Panc1 (cell line): ENCODE results near the gene ST3GAL6.

Experiments used
- CTCF ChIP-seq: fragments of 450-650 bp; IDR thresholded peaks from 2 replicates; pipeline ENCODE4 v1.5.1; 2017; ENCODE audit warnings: mild to moderate bottlenecking
- POLR2AphosphoS5 ChIP-seq: IDR thresholded peaks from 2 replicates; pipeline ENCODE4 v1.6.1; 2012; ENCODE audit warnings: mild to moderate bottlenecking, low read depth, low read length, moderate library complexity
- SIN3A ChIP-seq: IDR thresholded peaks from 2 replicates; pipeline ENCODE4 v1.6.1; 2012; ENCODE audit warnings: low read depth, mild to moderate bottlenecking, low read length, moderate library complexity, borderline replicate concordance; ENCODE audit not compliant: insufficient read depth
- TCF7L2 ChIP-seq: IDR thresholded peaks from 2 replicates; pipeline ENCODE4 v1.6.1; 2011; ENCODE audit warnings: mild to moderate bottlenecking, low read depth, low read length, inconsistent platforms
- TF ChIP-seq, protein P1 (sequence below), 2 experiments: IDR thresholded peaks; 2 replicates each; pipeline ENCODE4 v1.6.1; 2011 to 2012; ENCODE audit warnings: low read depth in 2 of 2, control low read depth in 1 of 2, low read length in 1 of 2, mild to moderate bottlenecking in 1 of 2, moderate library complexity in 1 of 2; ENCODE audit not compliant: insufficient read depth in 1 of 2

DNA sequence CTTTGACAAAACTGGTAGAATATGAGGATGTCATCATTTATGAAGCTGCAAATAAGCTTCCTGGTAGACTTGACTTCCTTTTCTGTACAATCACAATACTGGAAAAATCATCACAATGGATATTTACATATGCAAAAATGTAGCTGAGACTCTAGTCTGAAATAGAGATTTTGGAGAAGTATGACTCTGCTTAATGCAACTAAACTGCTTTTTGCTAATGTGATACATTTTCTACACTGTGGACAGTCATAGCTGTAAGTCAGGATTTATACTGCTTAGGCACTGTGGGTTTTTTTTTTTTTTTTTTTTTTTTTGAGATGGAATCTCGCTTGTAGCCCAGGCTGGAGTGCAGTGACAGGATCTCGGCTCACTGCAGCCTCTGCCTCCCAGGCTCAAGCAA is 34.5 kb upstream of the ST3GAL6 start:
- no peak for TF ChIP-seq CTCF
- TF ChIP-seq POLR2AphosphoS5 = no peak
- TF ChIP-seq, protein P1, sequence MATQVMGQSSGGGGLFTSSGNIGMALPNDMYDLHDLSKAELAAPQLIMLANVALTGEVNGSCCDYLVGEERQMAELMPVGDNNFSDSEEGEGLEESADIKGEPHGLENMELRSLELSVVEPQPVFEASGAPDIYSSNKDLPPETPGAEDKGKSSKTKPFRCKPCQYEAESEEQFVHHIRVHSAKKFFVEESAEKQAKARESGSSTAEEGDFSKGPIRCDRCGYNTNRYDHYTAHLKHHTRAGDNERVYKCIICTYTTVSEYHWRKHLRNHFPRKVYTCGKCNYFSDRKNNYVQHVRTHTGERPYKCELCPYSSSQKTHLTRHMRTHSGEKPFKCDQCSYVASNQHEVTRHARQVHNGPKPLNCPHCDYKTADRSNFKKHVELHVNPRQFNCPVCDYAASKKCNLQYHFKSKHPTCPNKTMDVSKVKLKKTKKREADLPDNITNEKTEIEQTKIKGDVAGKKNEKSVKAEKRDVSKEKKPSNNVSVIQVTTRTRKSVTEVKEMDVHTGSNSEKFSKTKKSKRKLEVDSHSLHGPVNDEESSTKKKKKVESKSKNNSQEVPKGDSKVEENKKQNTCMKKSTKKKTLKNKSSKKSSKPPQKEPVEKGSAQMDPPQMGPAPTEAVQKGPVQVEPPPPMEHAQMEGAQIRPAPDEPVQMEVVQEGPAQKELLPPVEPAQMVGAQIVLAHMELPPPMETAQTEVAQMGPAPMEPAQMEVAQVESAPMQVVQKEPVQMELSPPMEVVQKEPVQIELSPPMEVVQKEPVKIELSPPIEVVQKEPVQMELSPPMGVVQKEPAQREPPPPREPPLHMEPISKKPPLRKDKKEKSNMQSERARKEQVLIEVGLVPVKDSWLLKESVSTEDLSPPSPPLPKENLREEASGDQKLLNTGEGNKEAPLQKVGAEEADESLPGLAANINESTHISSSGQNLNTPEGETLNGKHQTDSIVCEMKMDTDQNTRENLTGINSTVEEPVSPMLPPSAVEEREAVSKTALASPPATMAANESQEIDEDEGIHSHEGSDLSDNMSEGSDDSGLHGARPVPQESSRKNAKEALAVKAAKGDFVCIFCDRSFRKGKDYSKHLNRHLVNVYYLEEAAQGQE (IDR thresholded peaks at IDR 0.05; ENCODE audit: insufficient read depth in 1 of 2, low read depth in 2 of 2, low read length in 1 of 2) = no peak
- TF ChIP-seq SIN3A = no peak
- TF ChIP-seq TCF7L2 = no peak
